GM12878 (cell line): ENCODE measurements around the gene MRPL36.

Source experiments
- BHLHE40 ChIP-seq, 2 experiments: fragments of 450-650 bp in 1 of 2; IDR thresholded peaks; 2 replicates each; pipeline ENCODE4 v1.6.1; 2011 to 2017; ENCODE audit warnings: low read depth in 2 of 2, borderline replicate concordance in 1 of 2, improper control_type of control experiment in 1 of 2, low read length in 1 of 2, mild to moderate bottlenecking in 1 of 2
- SIN3A ChIP-seq: IDR thresholded peaks from 2 replicates; pipeline ENCODE4 v1.6.1; 2012; ENCODE audit warnings: low read depth, low read length, improper control_type of control experiment

- TF ChIP-seq BHLHE40 (IDR thresholded peaks at IDR 0.05; ENCODE audit: borderline replicate concordance in 1 of 2, low read depth in 2 of 2, low read length in 1 of 2) (no peak), SIN3A (no peak)
These were observed 20.7 kb upstream of the MRPL36 start for GRCh38 chr5:1820381-1820780.
